ENCODE measurements around the gene VPS26C.

The VPS26C gene

GRCh38 chr21:37241426-37241825, 25.7 kb downstream of the VPS26C start:
- Histone ChIP-seq H3K4me2 (ENCODE audit: low read length) (no peak overlapping the region), H3K27me3 (ENCODE audit: insufficient read depth, low read length) (no peaks in the 10 kb centered on the region), H3K36me3 (ENCODE audit: insufficient read depth, low read length) (peaks cover 53% of the 10 kb centered on the region; the same call in 1 of the 2 replicates), H3K4me1 (ENCODE audit: insufficient read depth, low read length, severe bottlenecking) (no peaks in the 10 kb centered on the region), H3K27ac (ENCODE audit: low read depth, low read length, poor library complexity, severe bottlenecking) (no peak overlapping the region), H3F3A (ENCODE audit: insufficient read depth, low read length) (no peaks in the 10 kb centered on the region), H3K79me2 (ENCODE audit: insufficient read depth, low read length) (peaks cover 17% of the 10 kb centered on the region), H3K9me2 (ENCODE audit: low read depth, low read length) (no peaks in the 10 kb centered on the region), H3K4me3 (ENCODE audit: low read depth, low read length, poor library complexity, severe bottlenecking) (no peak overlapping the region), H3K9ac (ENCODE audit: low read length) (no peak overlapping the region), H3K9me3 (ENCODE audit: low read length) (no peaks in the 10 kb centered on the region), H2AFZ (ENCODE audit: low read length) (no peak overlapping the region), H4K20me1 (ENCODE audit: insufficient read depth, low read length) (no peaks in the 10 kb centered on the region)
- TF ChIP-seq EZH2 (IDR thresholded peaks at IDR 0.05; ENCODE audit: borderline replicate concordance, low read length) (no peak), CTCF (IDR thresholded peaks at IDR 0.05; ENCODE audit: low read length) (no peak)

DNA sequence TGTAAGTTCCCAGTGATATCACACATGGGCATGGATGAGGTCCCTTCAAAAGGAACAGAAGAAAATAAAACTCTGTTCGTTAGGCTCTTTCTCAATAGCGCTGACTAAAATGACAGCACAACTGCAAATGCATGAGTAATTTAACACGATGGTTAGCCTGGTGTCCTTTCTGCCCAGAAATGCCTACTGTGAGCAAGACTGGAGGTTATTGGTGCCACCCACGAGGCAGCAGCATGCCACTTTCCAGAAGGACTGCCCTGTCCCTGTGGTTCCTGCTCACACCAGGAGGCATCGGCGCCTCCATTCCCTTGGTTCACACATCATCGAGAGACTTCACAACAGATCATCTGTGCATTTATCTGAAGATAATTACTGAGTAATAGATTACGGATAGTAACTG, 26.2 kb downstream of the VPS26C start:
- Histone ChIP-seq H4K20me1 (ENCODE audit: insufficient read depth, low read length) (no peaks in the 10 kb centered on the region), H3K79me2 (ENCODE audit: insufficient read depth, low read length) (peaks cover 13% of the 10 kb centered on the region), H3K9me2 (ENCODE audit: low read depth, low read length) (no peaks in the 10 kb centered on the region), H2AFZ (ENCODE audit: low read length) (no peak overlapping the region), H3K9me3 (ENCODE audit: low read length) (no peaks in the 10 kb centered on the region), H3K4me3 (ENCODE audit: low read depth, low read length, poor library complexity, severe bottlenecking) (no peak overlapping the region), H3K4me2 (ENCODE audit: low read length) (no peak overlapping the region), H3K4me1 (ENCODE audit: insufficient read depth, low read length, severe bottlenecking) (no peaks in the 10 kb centered on the region), H3K36me3 (ENCODE audit: insufficient read depth, low read length) (peaks cover 54% of the 10 kb centered on the region; the same call in 1 of the 2 replicates), H3K27me3 (ENCODE audit: insufficient read depth, low read length) (no peaks in the 10 kb centered on the region), H3F3A (ENCODE audit: insufficient read depth, low read length) (no peaks in the 10 kb centered on the region), H3K27ac (ENCODE audit: low read depth, low read length, poor library complexity, severe bottlenecking) (no peak overlapping the region), H3K9ac (ENCODE audit: low read length) (no peak overlapping the region)
- TF ChIP-seq CTCF (IDR thresholded peaks at IDR 0.05; ENCODE audit: low read length) (no peak), EZH2 (IDR thresholded peaks at IDR 0.05; ENCODE audit: borderline replicate concordance, low read length) (no peak)

DNA sequence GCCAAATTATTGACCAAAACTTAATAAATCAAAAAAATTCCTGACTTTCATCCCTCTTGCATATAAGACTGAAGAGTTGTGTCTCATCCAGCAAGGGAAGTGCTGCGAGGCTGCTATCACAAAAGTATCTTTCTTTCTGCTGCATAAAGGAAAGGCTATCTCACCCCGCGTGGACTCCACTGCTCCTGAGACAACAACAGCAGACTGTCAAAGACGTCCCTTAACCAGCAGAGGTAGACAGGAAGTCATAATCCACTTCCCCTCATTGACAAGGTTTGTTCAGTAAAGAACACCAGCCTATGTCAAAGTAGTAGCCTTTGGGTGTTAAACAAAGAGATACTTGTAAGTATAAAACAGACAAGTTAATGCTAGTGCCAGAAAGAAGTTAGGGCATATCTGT, 29.4 kb downstream of the VPS26C start:
- Histone ChIP-seq H3K27me3 (ENCODE audit: insufficient read depth, low read length) (no peaks in the 10 kb centered on the region), H3K27ac (ENCODE audit: low read depth, low read length, poor library complexity, severe bottlenecking) (no peak overlapping the region), H3K36me3 (ENCODE audit: insufficient read depth, low read length) (peaks cover 67% of the 10 kb centered on the region; the same call in 1 of the 2 replicates), H3F3A (ENCODE audit: insufficient read depth, low read length) (no peaks in the 10 kb centered on the region), H4K20me1 (ENCODE audit: insufficient read depth, low read length) (no peaks in the 10 kb centered on the region), H3K9ac (ENCODE audit: low read length) (no peak overlapping the region), H3K9me3 (ENCODE audit: low read length) (no peaks in the 10 kb centered on the region), H3K4me2 (ENCODE audit: low read length) (no peak overlapping the region), H3K9me2 (ENCODE audit: low read depth, low read length) (no peaks in the 10 kb centered on the region), H2AFZ (ENCODE audit: low read length) (no peak overlapping the region), H3K4me3 (ENCODE audit: low read depth, low read length, poor library complexity, severe bottlenecking) (no peak overlapping the region), H3K79me2 (ENCODE audit: insufficient read depth, low read length) (no peaks in the 10 kb centered on the region), H3K4me1 (ENCODE audit: insufficient read depth, low read length, severe bottlenecking) (peaks cover 1% of the 10 kb centered on the region)
- TF ChIP-seq EZH2 (IDR thresholded peaks at IDR 0.05; ENCODE audit: borderline replicate concordance, low read length) (no peak), CTCF (IDR thresholded peaks at IDR 0.05; ENCODE audit: low read length) (no peak)
